GM21576 (cell line): Measurements from ENCODE around the gene KCNK13.

Experiments used
- ATAC-seq: cut with Tn5 transposase; IDR thresholded peaks from one replicate; pipeline ENCODE4 v1.9.1; 2021; ENCODE audit warnings: mild to moderate bottlenecking, moderate library complexity; ENCODE audit not compliant: unreplicated experiment

The KCNK13 gene

DNA sequence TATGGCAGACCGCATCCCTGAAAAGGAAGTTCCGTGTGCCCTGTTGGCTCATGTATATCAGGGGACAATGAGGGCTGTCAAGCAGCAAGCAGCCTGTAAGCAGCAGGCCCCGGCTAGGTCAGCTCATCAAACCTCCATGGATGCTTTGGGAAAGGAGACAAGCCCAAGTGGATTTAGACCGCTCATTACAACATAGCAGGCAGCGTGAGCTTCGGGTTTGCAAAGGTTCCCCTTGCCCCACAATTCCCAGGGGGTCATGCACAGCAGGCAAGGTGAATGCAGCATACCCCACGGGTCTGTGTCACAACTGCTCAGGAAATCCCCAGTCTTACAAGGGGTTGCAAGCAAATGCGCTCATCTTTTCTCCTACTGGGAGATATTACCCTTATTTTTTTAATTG, 54.6 kb downstream of the KCNK13 start:
- ATAC-seq = no peak

DNA sequence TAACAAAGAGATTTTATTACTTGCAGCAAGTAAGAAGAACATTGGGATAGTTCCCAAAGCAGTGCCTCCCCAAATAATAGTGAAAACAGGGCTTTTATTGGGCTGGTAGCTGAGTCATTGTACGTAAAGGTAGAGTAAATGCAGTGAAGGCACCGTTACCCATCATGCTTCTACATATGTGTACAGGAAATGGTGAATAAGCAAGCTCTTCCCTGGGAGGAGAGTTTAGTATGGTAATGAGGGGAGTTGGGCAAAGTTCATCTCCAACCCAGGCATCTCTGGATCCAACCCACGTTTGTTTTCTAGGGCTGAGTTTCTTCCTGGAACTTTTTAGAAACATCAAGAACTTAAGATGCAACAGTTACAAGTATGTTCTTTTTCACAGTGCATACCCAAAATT, 56.2 kb downstream of the KCNK13 start:
- no peak for ATAC-seq

DNA sequence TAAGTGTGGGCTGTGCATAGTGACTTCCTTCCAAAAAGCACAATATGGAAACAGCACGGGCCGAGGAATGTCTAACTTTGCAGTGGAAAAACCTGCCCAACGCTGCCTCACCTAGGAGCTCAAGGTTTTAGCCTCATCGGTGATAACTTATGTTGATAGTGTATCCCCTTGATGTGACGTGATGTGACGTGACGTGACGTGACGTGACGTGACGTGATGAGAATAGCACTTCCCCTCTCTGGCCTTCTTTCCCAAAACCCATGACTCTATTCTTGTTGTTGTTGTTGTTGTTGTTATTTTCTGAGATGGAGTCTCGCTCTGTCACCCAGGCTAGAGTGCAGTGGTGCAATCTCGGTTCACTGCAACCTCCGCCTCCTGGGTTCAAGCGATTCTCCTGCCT, 64.5 kb downstream of the KCNK13 start:
- no peak for ATAC-seq

DNA sequence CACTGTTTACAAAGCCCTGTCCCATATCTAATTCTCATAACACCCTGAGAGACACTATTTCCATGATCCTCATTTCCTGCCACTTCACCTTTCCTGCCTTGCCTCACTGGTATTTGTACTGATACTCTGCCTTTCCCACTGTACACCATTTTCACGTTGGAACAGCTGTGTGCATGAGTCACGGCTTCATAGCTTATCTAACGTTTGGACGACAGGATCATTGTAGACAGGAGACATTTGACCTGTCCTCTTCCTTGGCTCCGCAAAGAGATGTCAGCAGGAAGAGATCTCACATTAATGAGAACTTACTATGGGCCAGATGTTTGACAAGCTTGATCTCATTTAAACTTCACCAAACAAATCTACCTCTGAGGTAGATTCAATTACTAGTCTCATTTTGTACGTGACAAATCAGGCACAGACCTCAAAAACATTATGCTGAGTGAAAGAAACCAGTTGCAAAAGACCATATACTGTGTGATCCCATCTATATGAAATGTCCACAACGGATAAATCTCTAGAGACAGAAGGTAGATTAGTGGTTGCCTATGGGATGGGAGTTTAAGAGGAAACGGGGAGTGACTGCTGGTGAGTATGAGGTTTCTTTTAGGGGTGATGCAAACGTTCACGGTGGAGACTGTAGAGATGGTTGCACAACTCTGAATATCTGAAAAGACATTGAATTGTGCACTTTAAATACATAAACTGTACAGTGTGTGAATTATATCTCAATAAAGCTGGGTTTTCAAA, 71.2 kb downstream of the KCNK13 start:
- ATAC-seq = no peak

DNA sequence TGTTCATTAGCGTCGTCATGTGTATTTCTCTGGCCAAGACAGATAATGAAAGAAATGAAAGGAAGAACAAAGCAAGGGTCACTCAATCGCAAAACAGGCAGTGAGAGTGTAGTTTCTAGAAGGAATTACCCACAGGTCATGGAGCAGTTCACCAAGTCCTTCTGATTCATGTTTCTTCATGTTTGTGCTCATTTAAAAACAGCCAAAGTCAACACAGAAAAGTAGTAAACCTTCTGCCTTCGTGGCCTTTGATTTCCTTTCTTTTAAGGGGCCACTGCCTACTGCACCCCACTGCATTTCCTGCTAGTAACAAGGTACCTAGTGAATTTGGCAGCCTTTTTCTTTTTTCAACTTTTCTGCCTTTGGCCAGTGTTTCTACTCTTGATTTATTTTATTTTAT, 75.1 kb downstream of the KCNK13 start:
- ATAC-seq = no peak

DNA sequence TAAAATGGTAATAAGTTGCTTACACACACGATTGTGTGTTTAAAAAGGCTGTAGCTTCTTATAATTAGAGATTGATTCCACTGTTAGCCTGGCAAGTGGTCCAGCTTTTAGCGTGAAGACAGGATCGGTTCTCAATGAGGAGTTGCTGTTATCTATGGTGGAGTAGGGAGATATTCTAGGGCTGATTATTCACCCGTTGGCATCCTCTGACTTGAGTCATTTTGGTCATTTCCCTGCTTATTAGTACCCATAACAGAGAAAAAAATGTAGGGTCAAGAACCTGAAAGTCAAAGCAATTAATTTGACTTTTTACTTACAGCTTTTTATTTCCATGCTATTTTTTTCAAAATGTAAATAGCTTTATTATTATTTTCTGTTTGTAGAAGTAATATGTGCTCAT, 76.0 kb downstream of the KCNK13 start:
- ATAC-seq = no peak

DNA sequence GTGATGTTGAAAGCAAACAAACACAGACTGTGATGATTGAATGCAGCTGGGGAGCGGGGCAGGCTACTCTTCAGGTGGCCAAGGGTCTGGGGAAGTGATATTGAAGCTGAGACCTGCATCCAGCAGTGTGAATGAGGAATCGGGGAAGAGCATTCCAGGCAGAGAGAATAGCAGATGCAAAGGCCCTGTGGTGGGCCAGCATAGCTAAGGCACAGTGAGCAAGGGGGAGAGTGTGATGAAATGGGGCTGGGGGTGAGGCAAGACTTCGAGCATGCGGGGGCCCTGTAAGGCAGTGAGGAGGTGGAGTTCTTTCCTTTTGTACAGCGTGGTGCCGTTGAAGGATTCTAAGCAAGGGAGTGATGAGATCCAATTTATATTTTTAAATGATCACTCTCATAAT, 77.4 kb downstream of the KCNK13 start:
- no peak for ATAC-seq

DNA sequence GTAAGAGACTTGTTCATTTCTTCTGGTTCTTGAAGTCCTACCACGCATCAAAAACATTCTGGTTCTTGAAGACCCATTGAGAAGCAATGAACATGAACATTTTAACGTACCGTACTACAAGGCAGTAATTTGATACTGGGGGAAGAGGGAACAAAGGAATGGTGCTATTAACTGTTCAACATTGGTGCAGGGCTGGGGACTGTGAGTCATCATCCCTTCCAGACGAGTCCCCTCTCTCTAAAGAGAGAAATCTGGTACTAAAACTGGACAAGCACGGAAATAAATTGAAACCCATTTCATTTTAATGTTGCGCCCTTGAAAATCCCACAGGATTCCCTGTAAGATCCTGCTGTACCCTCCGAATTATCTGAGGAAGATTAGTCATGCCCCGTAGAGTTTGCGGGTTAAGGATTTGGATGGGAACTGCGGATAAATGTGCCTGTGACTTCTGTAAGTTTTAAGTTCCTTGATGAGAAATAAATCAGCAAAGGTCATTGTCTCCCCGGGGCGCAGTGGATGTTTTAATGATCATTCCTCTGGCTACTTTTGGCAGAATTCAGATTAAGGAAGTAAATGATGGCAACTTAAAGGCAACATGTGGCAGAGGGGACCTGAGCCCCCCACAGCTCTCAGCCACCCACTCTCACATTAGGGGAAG, 78.6 kb downstream of the KCNK13 start:
- ATAC-seq = no peak

DNA sequence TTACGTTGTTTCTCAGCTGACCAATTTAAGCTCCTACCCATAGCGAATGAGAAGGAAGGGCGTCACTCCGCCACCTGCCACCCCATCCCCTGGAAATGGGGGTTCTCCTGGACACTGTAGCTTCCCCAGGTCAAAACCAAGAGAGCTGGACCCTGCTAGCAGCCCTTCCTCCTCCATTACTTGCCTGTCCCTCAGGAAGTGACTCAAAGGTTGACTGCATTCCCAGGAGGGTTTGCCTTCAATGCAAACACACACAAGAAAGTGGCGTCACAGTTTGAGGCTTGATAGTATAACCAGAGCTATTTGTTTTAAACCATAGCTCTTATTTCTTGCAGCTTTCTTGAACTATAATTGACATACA, 79.1 kb downstream of the KCNK13 start:
- ATAC-seq = no peak

DNA sequence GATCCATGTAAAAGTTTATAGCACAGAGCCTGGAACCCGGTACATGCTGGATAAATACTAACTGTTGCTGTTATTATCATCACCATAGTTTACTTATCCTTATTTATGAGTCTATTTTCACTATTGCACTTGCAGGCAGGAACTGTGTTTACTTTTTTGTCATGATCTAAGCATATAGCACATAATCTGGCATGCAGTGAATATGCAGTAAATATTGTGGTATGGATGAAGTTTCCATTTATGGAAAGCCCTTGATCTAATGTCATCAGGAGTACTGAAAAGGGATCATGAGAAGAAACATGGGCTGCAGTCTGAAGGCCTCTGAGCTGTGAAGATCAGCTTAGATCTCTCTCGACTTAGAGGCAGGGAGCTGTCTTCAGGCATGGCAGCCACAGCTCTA, 91.6 kb downstream of the KCNK13 start:
- no peak for ATAC-seq

DNA sequence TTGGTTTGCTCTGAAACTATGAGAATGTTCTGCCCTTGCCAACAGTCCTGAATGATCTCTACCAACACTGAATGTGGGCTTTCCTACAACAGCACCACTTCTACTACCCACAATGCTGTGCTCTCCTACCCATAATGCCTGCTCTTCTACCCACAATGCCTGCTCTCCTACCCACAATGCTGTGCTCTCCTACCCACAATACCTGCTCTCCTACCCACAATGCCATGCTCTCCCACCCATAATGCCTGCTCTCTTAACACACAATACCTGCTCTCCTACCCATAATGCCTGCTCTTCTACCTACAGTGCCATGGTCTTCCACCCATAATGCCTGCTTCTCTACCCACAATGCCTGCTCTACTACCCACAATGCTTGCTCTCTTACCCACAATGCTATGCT, 92.3 kb downstream of the KCNK13 start:
- ATAC-seq = no peak

DNA sequence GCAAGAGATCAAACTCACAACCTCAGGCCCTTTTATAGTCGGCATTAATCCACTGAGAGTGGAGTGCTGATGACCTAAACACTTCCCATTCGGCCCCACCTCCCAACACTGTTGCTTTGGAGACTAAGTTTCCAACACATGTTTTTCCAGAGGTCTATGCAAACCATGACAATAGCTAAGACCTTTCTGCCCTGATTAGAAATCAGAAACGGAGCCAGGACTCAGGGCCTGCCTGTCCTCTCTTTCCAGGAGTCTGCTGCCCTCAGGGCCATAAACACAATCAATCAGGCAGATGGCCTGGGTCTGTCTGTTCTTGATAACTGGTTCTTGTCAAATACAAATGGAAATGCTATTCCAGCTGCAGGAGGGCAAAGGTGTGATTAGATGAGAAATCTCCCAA, 97.4 kb downstream of the KCNK13 start:
- ATAC-seq = no peak

DNA sequence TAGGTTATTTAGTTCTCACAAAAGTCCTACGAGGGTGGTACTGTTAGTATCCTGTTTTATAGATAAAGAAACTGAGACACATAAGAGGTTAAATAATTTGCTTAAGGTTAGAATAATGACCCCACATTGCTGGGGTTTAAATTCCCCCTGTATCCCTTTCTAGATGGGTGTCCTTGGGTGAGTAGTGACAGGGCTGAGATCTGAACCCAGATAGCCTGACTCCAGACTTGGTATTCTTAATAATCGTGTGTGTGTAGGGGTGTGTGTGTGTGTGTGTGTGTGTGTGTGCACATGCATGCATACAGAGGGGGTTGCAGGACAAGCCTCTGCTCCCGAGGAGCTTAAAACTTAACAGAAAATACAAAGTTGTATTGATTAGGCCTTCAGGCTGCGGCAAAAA, 97.9 kb downstream of the KCNK13 start:
- ATAC-seq = no peak

DNA sequence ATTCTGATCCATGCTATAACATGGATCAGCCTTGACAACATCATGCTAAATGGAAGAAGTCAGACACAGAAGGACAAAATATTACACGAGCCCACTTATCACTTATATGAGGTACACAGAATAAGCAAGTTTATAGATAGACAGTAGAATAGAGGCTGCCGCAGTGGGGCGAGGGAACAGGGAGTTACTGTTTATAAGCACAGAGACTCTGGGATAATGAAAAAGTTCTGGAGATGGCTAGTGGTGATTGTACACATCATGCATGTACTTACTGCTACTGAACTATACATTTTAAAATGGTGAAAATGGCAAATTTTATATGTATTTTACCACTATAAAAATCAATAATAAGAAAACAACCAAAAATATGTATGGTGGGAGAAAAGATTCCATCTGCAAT, 99.3 kb downstream of the KCNK13 start:
- no peak for ATAC-seq

DNA sequence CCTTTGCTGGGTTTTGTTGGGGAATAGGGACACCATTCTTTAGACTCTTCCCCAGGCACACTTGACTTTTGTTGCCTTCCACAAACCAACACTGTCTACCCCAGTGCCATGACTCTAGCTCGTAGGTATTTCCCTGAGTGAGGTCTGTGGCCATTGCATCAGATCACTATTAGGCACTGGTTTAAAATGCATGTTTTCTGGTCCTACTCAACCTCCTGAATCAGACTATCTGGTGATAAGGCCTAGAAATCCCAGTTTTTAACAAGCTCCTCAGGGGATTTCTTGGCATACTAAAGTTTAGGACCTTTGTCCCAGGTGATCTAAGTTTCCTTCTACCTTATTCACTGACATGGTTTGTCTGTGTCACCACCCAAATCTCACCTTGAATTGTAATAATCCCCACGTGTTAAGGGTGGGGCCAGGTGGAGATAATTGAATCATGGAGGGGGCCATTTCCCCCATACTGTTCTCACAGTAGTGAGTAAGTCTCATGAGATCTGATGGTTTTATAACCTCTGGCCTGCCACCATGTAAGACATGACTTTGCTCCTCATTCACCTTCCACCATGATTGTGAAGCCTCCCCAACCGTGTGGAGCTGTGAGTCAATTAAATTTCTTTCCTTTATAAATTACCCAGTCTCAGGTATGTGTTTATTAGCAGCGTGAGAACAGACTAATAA, 106.8 kb downstream of the KCNK13 start:
- ATAC-seq = no peak

DNA sequence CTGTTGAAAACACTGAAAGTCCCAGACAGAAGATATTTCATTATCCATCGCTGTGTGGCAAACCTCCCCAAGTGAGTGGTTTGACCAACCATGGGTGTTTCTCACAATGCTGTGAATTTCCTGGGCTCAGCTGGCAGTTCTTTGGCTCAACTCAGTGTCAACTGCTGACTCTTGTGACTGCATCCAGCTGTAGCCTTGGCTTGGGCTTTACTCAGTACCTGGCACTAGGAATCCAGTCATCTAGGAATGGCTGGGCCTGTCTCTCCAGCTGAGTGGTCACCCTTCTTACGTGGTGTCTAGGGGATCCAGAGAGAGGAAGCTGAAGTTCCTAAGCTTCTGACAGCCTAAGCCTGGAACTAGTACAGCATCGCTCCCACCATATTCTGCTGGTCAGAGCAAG, 113.8 kb downstream of the KCNK13 start:
- no peak for ATAC-seq

DNA sequence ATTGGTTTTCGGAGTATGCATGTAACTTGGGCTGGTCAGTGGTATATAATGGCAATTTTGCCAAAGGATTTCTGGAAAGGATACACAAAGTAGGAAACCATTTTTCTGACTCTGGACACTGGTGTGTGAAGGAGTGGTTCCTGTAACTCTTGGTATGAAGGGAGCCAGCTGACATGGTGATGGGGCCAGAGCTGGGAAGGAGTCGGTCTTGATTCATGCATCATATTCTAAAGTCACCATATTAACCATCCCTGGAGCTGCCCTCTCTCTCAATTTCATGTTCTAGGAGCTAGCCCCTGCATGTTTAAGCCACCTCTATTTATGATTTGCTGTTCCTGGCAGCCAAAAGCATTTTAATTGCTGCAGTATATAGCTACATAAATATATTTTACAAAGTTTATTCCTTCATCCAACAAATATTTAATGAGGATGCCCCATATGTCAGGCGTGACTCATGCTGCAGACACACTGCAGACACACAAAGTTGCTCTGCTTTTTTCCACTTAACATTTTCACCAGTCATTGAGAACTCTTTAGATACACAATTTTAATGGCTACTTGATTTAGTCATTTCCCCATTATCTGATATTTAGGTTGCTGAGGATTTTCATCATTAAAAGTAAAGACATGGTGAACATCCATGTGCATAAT, 115.9 kb downstream of the KCNK13 start:
- no peak for ATAC-seq

DNA sequence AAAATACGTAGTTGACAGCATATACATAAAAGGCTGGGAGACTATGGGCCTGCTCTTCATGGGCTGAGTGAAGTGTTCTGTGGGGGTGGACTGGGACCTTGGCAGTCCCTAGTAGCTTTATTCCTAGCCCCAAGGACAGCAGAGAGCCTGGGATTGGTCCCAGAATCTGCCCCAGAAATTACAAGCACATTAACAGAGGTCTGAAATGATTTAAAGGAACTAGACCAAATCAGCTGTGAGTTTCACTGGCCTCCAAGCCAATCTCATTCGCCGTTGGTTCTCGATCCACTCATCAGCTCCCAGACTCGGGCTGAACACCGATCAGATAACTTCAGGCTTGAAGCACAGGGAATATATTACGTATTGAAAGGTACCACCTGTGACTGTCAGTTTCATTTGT, 117.6 kb downstream of the KCNK13 start:
- ATAC-seq = no peak

DNA sequence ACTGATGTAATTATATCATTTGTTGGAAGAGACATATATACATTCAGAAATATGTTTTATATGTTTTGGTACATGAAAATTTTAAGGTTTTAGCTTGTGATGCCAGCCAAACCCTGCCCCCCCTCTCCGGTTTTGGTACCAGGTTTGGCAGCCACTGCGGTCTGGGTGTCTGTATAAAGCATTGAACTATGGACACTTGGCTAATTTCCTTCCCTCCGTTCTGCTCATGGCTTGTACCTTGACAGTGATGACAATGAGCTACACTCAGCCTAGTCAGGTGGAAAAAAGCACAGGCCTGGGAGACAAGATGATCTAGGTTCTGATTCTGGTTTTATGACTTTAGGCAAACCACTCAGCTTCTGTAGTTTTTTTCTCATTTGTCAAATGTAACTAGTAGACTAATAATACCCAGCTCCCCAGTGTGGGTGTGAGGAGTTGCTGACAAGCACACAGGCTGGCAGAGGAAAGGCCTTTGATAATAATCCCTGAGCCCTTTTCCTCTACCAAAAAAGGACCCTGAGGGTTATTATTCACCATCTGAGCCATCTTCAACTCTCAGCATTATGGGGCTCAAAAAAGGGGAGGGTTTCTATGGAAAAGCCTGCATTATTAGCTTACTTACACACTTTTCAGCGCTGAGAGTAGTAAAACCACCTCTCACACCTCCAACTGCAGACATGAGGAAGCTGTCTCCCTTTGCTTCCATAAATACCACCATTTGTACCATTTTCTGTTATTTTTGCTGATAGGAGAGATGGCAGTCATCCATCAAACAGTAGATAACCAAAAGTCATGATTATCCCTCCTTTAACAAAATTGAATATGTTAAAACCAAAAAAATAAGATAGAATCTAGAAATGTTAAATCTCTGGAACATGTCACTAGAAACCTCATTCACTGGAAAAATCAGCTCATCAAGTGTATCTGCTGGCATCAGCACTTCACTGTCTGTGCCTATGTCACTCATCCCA, 118.3 kb downstream of the KCNK13 start:
- ATAC-seq = no peak

DNA sequence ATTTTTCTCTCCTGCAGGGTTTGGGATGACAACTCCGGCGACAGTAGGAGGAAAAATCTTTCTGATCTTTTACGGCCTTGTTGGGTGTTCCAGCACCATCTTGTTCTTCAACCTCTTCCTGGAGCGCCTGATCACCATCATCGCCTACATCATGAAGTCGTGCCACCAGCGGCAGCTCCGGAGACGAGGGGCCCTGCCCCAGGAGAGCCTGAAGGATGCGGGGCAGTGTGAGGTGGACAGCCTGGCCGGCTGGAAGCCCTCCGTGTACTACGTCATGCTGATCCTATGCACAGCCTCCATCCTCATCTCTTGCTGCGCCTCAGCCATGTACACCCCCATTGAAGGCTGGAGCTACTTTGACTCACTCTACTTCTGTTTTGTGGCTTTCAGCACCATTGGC, 122.3 kb downstream of the KCNK13 start:
- ATAC-seq = no peak
